Measurements from ENCODE around the gene TIGD2. TPM values are rescaled to one million over a fixed set of nuclear protein-coding genes. Genes with fewer than 3 reads are reported as not detected.

The TIGD2 gene
- 1 to 10 TPM; 2.1 to 2.3 TPM for total RNA-seq

DNA sequence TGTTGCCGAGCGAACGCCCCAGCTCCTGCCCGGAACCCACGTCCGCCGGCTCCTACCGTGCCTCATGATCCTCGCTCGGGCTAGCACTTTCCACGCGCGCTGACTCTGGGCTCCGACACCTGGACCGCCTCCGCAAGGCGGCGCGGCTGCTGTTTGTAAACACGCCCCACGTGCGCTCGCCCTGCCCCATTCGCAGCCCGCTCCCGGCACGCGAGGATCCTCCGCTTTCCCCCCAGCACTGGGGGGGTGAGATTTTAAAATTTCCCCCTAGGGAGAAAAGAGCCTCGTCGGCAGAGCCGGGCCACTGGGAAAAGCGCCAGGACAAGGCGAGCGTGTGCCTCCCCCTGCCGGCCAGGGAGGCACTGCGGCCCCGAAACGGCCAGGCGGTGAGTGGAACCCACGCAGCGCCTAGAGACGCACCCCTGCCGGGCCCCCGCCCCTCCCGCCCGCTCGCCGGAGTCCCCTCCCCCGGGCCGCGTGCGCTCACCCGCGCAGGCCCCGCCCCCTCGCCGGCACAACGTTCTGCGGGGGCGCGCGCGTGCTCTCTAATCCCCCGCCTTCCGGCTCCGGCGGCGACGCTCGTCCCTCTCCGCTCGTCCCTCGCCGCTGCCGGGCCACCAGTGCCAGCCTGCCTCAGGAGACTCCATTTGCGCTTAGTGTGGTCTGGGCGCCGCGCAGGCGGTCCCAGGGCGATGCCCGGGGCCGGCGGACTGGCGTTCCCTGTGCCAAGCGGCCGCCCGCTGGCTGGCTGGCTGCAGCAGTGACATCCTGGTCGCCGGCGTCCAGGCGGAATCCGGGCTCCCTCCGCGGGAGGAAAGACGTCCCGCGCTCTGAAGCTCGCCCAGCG lies at the start of gene TIGD2:
Gene TIGD2, plus strand, starts transcription at position 548 of the 847 bp plus-strand sequence. CDS start 1,442 bp downstream, outside the sequence.
- Mint-ChIP-seq H3K9me3 (ENCODE audit: low read depth) (peaks cover 19% of the 10 kb centered on the region), H3K4me1 (peaks cover 18% of the 10 kb centered on the region), H3K27ac (peak within 1 kb of the TSS; percentile 86), H3K36me3 (ENCODE audit: low read depth) (peaks cover 18% of the 10 kb centered on the region), H3K4me3 (peak within 1 kb of the TSS; percentile 73), H3K27me3 (peaks cover 16% of the 10 kb centered on the region)
- POLR2A ChIA-PET = no interaction called here
- CTCF ChIA-PET = interaction anchor here (0.6 kb wide), 1 partner anchor 826 kb away, joined by 3 read pairs; no protein-coding TSS in a partner anchor
- DNase-seq (peak; percentile 93), ATAC-seq (peak; percentile 95)
- intact Hi-C loops (cut with DNase I, micrococcal nuclease) = loop anchor here (1.0 to 10.0 kb wide), 11 partner anchors 149 to 1686 kb away; partner anchors contain the start of genes HERC3 (in 2 of the 2), GPRIN3 (in 1 of the 2), HERC5 (in 1 of the 2) and NUDT9 (in 1 of the 2)

DNA sequence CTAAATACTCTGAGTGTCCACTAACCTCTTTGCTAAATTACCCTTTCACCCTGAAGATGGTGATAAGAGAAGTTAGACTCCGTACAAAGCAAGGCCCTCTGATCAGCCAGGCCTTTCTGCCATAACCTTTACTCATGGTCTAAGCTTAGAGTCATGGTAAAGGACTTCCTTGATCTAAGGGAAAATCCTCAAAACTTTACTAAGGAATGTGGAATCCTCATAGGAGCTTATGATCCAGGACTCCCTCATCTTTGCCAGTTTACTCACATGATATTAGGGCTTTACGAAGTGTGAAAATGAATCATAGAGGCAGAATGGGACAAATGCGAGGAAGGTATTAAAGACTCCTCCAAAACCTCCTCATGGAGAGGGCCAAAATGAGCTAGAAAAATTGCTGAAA lies 46.5 kb upstream of the TIGD2 start:
- no peak for DNase-seq
- peaks cover 4% of the 10 kb centered on the region for H3K4me1 Mint-ChIP-seq
- peaks cover 17% of the 10 kb centered on the region for H3K9me3 Mint-ChIP-seq (ENCODE audit: low read depth)
- ATAC-seq = no peak
- H3K36me3 Mint-ChIP-seq (ENCODE audit: low read depth) = no peaks in the 10 kb centered on the region
- H3K27me3 Mint-ChIP-seq = no peaks in the 10 kb centered on the region
- intact Hi-C loops (cut with DNase I, micrococcal nuclease) = no loop called here
- ChIA-PET CTCF (no interaction called here), POLR2A (no interaction called here)
- no peak overlapping the region for H3K27ac Mint-ChIP-seq
- H3K4me3 Mint-ChIP-seq = no peak overlapping the region

DNA sequence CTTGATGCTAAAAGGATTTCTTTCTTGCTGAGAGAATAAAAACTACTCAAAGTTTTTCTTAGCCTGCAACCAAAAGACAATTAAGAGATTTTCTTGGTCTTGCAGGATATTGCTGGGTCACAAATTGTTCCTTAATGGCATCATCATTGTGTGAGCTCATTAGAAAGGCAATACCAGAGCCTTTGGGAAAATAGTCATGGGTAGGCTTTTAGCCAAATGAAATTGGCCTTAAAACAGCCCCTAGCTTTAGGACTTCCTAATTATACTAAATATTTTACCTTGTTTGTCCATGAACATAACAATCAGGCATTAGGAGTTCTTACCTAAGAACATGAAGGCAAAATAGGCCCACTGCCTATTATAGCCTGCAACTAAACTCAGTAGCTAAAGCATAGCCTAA lies 43.9 kb upstream of the TIGD2 start:
- H3K36me3 Mint-ChIP-seq (ENCODE audit: low read depth) = no peaks in the 10 kb centered on the region
- H3K27ac Mint-ChIP-seq = no peak overlapping the region
- peaks cover 6% of the 10 kb centered on the region for H3K9me3 Mint-ChIP-seq (ENCODE audit: low read depth)
- intact Hi-C loops (cut with DNase I, micrococcal nuclease) = no loop called here
- H3K4me3 Mint-ChIP-seq = no peak overlapping the region
- no peaks in the 10 kb centered on the region for H3K27me3 Mint-ChIP-seq
- DNase-seq (no peak), ATAC-seq (no peak)
- ChIA-PET POLR2A (no interaction called here), CTCF (interaction anchor here (0.7 to 1.6 kb wide), 2 partner anchors 11 to 25 kb away, joined by 3 to 5 read pairs; partner anchors contain the start of gene FAM13A)
- peaks cover 4% of the 10 kb centered on the region for H3K4me1 Mint-ChIP-seq

DNA sequence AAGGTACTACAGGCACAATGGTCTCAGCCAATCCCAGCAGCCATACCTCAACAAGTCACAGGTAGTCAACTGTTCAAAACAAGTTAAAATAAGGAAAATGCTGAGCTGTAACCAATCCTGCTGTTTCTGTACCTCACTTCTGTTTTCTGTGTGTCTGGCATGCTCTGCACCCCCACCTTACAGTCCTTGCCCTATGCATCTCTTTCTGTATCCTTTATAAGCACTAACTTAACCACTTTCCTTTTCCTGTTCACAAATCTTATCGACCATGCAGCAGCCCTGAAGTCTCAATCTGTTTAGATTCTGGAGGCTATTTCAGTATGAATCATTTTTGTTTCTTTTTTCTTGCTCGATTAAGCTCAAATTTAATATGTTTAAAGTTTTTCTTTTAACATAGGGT lies 41.9 kb upstream of the TIGD2 start:
- POLR2A ChIA-PET = no interaction called here
- Mint-ChIP-seq H3K27me3 (no peaks in the 10 kb centered on the region), H3K36me3 (ENCODE audit: low read depth) (no peaks in the 10 kb centered on the region), H3K27ac (no peak overlapping the region), H3K4me3 (no peak overlapping the region), H3K4me1 (peaks cover 4% of the 10 kb centered on the region), H3K9me3 (ENCODE audit: low read depth) (peaks cover 3% of the 10 kb centered on the region)
- ATAC-seq = peak; percentile 44
- DNase-seq = no peak
- CTCF ChIA-PET = no interaction called here
- intact Hi-C loops (cut with DNase I, micrococcal nuclease) = no loop called here

DNA sequence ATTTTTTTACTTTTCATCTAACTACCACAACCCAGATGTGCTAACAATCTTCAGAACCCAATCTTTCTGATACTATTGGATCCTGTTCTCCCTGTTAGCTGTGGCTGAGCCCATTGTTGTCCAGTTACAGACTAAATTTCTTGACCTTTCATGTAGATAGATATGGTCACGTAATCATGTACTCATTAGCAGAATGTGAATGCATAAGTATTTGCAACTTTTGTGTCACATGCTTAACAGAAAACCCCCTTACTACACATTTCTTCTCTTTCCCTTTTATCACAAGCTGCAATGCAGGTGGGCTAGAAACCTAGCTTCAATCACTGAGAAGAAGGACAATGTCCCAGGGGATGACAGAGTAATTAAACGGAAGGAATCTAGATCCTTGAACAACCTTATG lies 41.3 kb upstream of the TIGD2 start:
- intact Hi-C loops (cut with DNase I, micrococcal nuclease) = no loop called here
- DNase-seq (no peak), ATAC-seq (no peak)
- Mint-ChIP-seq H3K9me3 (ENCODE audit: low read depth) (no peaks in the 10 kb centered on the region), H3K4me3 (no peak overlapping the region), H3K36me3 (ENCODE audit: low read depth) (no peaks in the 10 kb centered on the region), H3K27ac (no peak overlapping the region), H3K27me3 (no peaks in the 10 kb centered on the region), H3K4me1 (peaks cover 4% of the 10 kb centered on the region)
- POLR2A ChIA-PET = no interaction called here
- CTCF ChIA-PET = no interaction called here

DNA sequence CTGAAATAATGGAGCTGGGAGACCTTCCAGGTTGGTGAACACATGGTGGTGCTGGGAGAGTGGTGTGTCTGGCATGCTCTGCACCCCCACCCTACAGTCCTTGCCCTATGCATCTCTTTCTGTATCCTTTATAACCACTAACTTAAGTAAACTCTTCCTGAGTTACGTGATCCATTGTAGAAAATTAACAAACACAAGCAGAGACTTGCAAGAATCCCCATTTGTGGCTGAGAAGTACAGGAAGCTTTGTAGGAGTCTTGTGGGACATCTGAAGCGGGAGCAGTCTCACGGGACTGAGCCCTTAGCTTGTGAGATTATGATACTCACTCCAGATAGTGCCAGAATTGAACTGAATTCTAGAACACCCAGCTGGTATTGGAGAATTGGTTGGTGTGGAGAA lies 40.0 kb upstream of the TIGD2 start:
- Mint-ChIP-seq H3K9me3 (ENCODE audit: low read depth) (no peaks in the 10 kb centered on the region), H3K4me3 (no peak overlapping the region), H3K27me3 (no peaks in the 10 kb centered on the region), H3K36me3 (ENCODE audit: low read depth) (no peaks in the 10 kb centered on the region), H3K4me1 (peaks cover 4% of the 10 kb centered on the region), H3K27ac (no peak overlapping the region)
- ChIA-PET POLR2A (no interaction called here), CTCF (no interaction called here)
- no peak for DNase-seq
- intact Hi-C loops (cut with DNase I, micrococcal nuclease) = no loop called here
- no peak for ATAC-seq

DNA sequence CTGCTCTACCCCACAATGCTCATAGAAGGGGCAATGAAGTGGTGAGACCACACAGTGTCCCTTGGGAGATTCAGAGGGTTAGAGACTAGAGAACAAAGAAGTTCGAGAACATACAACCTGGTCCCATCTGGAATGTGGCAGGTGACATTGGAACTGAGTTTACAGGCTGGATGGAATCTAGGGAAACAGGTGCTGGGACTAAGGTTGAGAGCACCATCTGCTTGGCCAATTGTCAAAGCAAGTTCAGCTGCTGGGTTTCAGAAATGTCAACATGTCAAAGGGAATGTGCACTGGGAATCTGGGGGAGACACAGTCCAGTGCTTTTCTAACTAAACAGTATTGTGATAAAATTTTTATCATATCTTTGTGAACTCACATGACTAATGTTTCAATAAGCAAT lies 38.4 kb upstream of the TIGD2 start:
- ChIA-PET POLR2A (no interaction called here), CTCF (interaction anchor here (1.4 kb wide), 1 partner anchor 49 kb away, joined by 5 read pairs; no protein-coding TSS in a partner anchor)
- Mint-ChIP-seq H3K36me3 (ENCODE audit: low read depth) (no peaks in the 10 kb centered on the region), H3K4me3 (no peak overlapping the region), H3K27ac (no peak overlapping the region), H3K4me1 (peaks cover 4% of the 10 kb centered on the region), H3K9me3 (ENCODE audit: low read depth) (peaks cover 10% of the 10 kb centered on the region), H3K27me3 (no peaks in the 10 kb centered on the region)
- DNase-seq (no peak), ATAC-seq (no peak)
- intact Hi-C loops (cut with DNase I, micrococcal nuclease) = no loop called here

DNA sequence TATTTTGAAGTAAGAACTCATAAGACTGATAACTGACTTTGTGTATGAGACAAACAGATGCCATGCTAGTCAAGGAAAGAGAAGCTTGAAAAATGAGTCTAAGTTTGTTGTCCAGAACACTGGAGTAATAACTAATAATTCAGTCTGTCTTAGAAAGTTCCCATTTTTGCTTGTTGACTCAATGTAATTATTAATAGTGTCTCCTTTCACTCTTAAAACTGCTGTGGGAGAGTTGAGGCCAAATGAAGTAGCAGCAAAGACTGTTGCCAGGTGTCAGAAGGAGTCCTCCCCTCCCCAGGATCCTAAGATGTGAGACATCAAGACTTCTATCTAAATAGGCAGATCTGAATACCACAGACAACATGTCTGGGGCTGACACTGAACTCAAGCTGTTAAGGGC lies 33.6 kb upstream of the TIGD2 start:
- CTCF ChIA-PET = interaction anchor here (0.6 kb wide), 1 partner anchor 156 kb away, joined by 3 read pairs; no protein-coding TSS in a partner anchor
- POLR2A ChIA-PET = no interaction called here
- ATAC-seq (no peak), DNase-seq (no peak)
- H3K4me1 Mint-ChIP-seq = peaks cover 12% of the 10 kb centered on the region
- H3K27me3 Mint-ChIP-seq = peaks cover 4% of the 10 kb centered on the region
- H3K36me3 Mint-ChIP-seq (ENCODE audit: low read depth) = peaks cover 2% of the 10 kb centered on the region
- intact Hi-C loops (cut with DNase I, micrococcal nuclease) = no loop called here
- H3K27ac Mint-ChIP-seq = no peak overlapping the region
- H3K9me3 Mint-ChIP-seq (ENCODE audit: low read depth) = peaks cover 18% of the 10 kb centered on the region
- no peak overlapping the region for H3K4me3 Mint-ChIP-seq

DNA sequence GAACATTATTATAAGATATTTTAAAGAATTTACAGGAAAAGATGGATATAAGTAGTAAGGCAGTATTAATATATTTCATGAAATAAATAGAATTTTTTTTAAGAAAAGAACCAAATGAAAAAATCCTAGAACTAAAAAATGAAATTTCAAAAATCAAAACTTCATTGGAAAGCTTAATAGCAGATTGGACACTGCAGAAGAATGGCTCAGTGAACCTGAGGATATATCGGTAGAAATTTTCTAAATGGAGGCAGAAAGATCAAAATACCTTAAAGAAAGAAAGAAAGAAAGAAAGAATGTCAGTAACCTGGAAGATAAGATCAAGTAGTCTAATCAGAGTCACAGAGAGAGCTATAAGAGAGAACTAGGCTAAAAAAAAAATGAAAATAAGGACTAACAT lies 33.0 kb upstream of the TIGD2 start:
- H3K27me3 Mint-ChIP-seq = peaks cover 6% of the 10 kb centered on the region

DNA sequence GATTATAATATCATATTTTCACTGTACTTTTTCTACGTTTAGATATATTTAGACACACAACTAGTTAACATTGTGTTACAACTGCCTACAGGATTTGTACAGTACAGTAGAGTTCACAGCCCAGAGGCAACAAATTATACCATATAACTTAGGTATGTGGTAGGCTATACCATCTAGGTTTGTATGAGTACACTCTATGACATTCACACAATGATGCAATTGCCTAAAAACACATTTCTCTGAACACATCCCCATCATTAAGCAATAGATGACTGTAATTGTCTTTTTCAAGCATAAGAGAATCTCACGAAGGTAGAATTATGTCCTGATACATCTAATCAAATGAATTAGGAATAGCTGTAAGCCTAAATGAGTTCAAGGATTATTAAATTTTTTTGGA lies 12.3 kb upstream of the TIGD2 start:
- intact Hi-C loops (cut with DNase I, micrococcal nuclease) = no loop called here
- no peaks in the 10 kb centered on the region for H3K36me3 Mint-ChIP-seq (ENCODE audit: low read depth)
- CTCF ChIA-PET = no interaction called here

More for the DNA sequence above, 33.0 kb upstream of the TIGD2 start:
- POLR2A ChIA-PET = no interaction called here
- Mint-ChIP-seq H3K4me3 (no peak overlapping the region), H3K4me1 (peaks cover 12% of the 10 kb centered on the region), H3K27ac (no peak overlapping the region), H3K36me3 (ENCODE audit: low read depth) (peaks cover 2% of the 10 kb centered on the region), H3K9me3 (ENCODE audit: low read depth) (peaks cover 18% of the 10 kb centered on the region)
- intact Hi-C loops (cut with DNase I, micrococcal nuclease) = no loop called here
- no peak for ATAC-seq
- DNase-seq = no peak
- CTCF ChIA-PET = interaction anchor here (0.6 to 1.1 kb wide), 2 partner anchors 73 to 155 kb away, joined by 3 read pairs; no protein-coding TSS in a partner anchor

DNA sequence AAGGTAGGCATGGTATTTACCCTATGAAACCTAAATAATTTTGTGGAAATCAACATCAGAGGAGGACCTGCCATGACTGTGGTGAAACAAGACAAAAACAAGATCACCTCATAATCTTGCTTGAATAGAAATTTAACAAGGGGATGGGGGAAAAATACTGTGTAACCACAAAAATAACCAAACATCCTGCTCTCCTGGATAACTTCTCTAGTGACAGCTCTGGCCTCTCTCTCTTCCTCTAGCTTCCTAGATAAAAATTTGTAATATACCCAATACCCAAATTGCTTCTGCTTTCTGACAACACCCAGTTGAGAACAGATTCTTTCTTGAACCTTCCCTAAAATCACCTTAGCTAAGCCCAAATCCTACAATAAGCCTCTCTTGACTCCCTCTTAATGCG lies 11.9 kb upstream of the TIGD2 start:
- ATAC-seq = no peak
- Mint-ChIP-seq H3K27ac (no peak overlapping the region), H3K27me3 (peaks cover 2% of the 10 kb centered on the region), H3K36me3 (ENCODE audit: low read depth) (no peaks in the 10 kb centered on the region), H3K9me3 (ENCODE audit: low read depth) (no peaks in the 10 kb centered on the region), H3K4me3 (no peak overlapping the region), H3K4me1 (peaks cover 21% of the 10 kb centered on the region)
- DNase-seq = no peak
- CTCF ChIA-PET = no interaction called here
- POLR2A ChIA-PET = no interaction called here
- intact Hi-C loops (cut with DNase I, micrococcal nuclease) = no loop called here

More for the DNA sequence above, 12.3 kb upstream of the TIGD2 start:
- Mint-ChIP-seq H3K27ac (no peak overlapping the region), H3K9me3 (ENCODE audit: low read depth) (no peaks in the 10 kb centered on the region), H3K4me1 (peaks cover 21% of the 10 kb centered on the region), H3K4me3 (no peak overlapping the region), H3K27me3 (peaks cover 2% of the 10 kb centered on the region)
- POLR2A ChIA-PET = no interaction called here
- no peak for ATAC-seq
- DNase-seq = no peak

DNA sequence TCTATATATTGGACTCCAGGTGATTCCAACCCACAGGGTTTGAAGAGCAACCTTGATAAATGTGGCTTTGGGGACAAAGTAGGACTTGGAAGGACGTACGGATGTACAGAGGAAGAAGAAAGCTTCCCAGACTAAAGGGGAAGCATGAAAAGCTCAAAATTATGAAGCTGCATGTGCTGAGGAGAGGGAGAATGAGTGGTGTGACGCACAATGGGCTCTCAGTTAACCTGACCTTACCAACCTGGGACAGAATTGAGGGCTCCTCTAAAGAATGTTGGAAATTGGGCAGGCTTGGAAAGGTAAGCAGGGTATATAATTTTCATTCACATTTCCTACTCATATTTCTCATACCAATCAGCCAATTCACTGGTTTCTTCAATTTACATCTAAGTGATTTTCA lies 10.5 kb upstream of the TIGD2 start:
- POLR2A ChIA-PET = no interaction called here

More for the DNA sequence above, 10.5 kb upstream of the TIGD2 start:
- ATAC-seq (peak; percentile 20), DNase-seq (no peak)
- peak overlapping the region; percentile 44 for H3K27ac Mint-ChIP-seq
- H3K36me3 Mint-ChIP-seq (ENCODE audit: low read depth) = no peaks in the 10 kb centered on the region
- H3K9me3 Mint-ChIP-seq (ENCODE audit: low read depth) = no peaks in the 10 kb centered on the region
- intact Hi-C loops (cut with DNase I, micrococcal nuclease) = loop anchor here (1.0 to 5.0 kb wide), 4 partner anchors 20 to 566 kb away; no protein-coding TSS in a partner anchor
- no peak overlapping the region for H3K4me3 Mint-ChIP-seq
- H3K4me1 Mint-ChIP-seq = peaks cover 21% of the 10 kb centered on the region
- H3K27me3 Mint-ChIP-seq = peaks cover 2% of the 10 kb centered on the region
- CTCF ChIA-PET = interaction anchor here (0.6 kb wide), 1 partner anchor 77 kb away, joined by 3 read pairs; no protein-coding TSS in a partner anchor

Measured in activated CD4-positive, alpha-beta T cell treated with anti-CD3 and anti-CD28 coated beads for 36 hours (primary cell).